Measurements from ENCODE around the gene FRAT1.
"Not testable (repeated sequence)": the region's sequence is repeated elsewhere in the genome, so short reads cannot be mapped to it uniquely, and the experiment has no call there.

The FRAT1 gene

GRCh38 chr10:97318772-97319651, at the start of gene FRAT1:
FRAT1 (plus strand) TSS chr10:97319271; CDS start chr10:97319454, 183 bp downstream.
- peak; percentile 68 for DNase-seq

GRCh38 chr10:97270523-97271154, 48.4 kb upstream of the FRAT1 start:
- no peak for DNase-seq

GRCh38 chr10:97273700-97274099, 45.4 kb upstream of the FRAT1 start:
- DNase-seq: no peak

- DNase-seq: no peak
These were observed 44.2 kb upstream of the FRAT1 start for GRCh38 chr10:97274828-97275227.

GRCh38 chr10:97277551-97277950, 41.5 kb upstream of the FRAT1 start:
- DNase-seq: no peak

GRCh38 chr10:97278491-97278989, 40.5 kb upstream of the FRAT1 start:
- DNase-seq: peak; percentile 16

GRCh38 chr10:97279121-97279815, 39.8 kb upstream of the FRAT1 start:
- no peak for DNase-seq

- no peak for DNase-seq
These were observed 38.3 kb upstream of the FRAT1 start for GRCh38 chr10:97280783-97281182.

- not testable (repeated sequence) for DNase-seq
These were observed 29.0 kb upstream of the FRAT1 start for GRCh38 chr10:97290076-97290475.

- not testable (repeated sequence) for DNase-seq
These were observed 28.3 kb upstream of the FRAT1 start for GRCh38 chr10:97290576-97291356.

GRCh38 chr10:97291357-97292096, 27.5 kb upstream of the FRAT1 start:
- no peak for DNase-seq

- peak; percentile 95 for DNase-seq
These were observed 26.8 kb upstream of the FRAT1 start, which contains the start of gene ARHGAP19 for GRCh38 chr10:97292097-97292861. ARHGAP19 (minus strand) TSS chr10:97292637; CDS start chr10:97292627, 10 bp downstream.

GRCh38 chr10:97292862-97293198, 26.2 kb upstream of the FRAT1 start:
- DNase-seq: no peak

- DNase-seq: peak; percentile 29
These were observed 21.4 kb upstream of the FRAT1 start for GRCh38 chr10:97297556-97298222.

GRCh38 chr10:97298223-97298571, 20.9 kb upstream of the FRAT1 start:
- no peak for DNase-seq

- DNase-seq: no peak
These were observed 18.1 kb upstream of the FRAT1 start for GRCh38 chr10:97300980-97301379.

GRCh38 chr10:97302088-97302791, 16.8 kb upstream of the FRAT1 start:
- DNase-seq: no peak

GRCh38 chr10:97307441-97307840, 11.6 kb upstream of the FRAT1 start:
- no peak for DNase-seq

- no peak for DNase-seq
These were observed 10.9 kb upstream of the FRAT1 start for GRCh38 chr10:97307866-97308780.

Measured in NCI-H226 (cell line).